ENCODE data around the gene PTPRG.

PTPRG gene

GRCh38 chr3:62220616-62221015 lies 659.2 kb downstream of the PTPRG start:
- DNase-seq, result no peak

- no peak for DNase-seq
Observed at GRCh38 chr3:62225051-62225450, 663.7 kb downstream of the PTPRG start.

- DNase-seq, result no peak
Observed at GRCh38 chr3:62226601-62227339, 665.4 kb downstream of the PTPRG start.

- DNase-seq, result no peak
Observed at GRCh38 chr3:62228467-62228866, 667.1 kb downstream of the PTPRG start.

DNA sequence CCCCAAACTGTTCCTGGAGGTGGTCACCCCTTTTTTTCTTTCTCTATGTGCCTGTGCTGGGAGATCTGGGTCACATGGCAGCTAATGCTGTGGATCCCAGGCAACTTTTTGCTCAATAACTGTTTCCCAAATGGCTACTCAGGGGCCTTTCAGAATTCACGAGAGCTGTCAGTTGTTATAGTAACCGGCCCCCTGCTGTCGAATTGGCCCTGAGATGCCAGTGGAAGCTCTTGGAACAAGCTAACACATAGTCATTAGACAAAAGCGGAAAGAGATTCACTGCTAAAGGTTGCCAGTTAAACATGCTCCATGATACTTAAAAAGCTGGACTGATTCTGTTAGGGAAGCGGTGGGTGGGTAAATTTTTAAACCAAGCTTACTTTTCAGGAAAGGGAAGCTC lies 667.8 kb downstream of the PTPRG start:
- no peak for DNase-seq

- DNase-seq, result no peak
Observed at GRCh38 chr3:62229908-62230307, 668.5 kb downstream of the PTPRG start.

DNA sequence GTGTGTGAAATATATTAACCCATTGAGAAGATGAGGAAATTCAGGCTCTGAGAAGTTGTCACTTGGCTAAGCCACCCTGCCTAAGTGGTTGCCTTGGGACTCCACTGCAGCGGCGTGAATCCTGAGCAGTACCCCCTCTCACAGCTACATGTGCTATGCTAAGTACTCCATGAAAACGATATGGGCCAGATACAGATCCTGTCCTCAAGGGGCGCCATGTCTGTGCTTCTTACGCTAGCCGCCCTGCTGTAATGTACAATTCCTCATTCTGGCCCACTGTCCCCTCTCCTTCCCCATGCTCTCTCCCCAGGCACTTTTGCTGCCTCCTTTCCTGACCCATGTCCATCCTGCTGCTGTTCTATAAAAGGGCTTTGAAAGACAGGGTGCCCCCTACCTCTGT lies 671.7 kb downstream of the PTPRG start:
- no peak for DNase-seq

- DNase-seq, result no peak
Observed at GRCh38 chr3:62236016-62236415, 674.6 kb downstream of the PTPRG start.

- no peak for DNase-seq
Observed at GRCh38 chr3:62237286-62237948, 676.0 kb downstream of the PTPRG start.

DNA sequence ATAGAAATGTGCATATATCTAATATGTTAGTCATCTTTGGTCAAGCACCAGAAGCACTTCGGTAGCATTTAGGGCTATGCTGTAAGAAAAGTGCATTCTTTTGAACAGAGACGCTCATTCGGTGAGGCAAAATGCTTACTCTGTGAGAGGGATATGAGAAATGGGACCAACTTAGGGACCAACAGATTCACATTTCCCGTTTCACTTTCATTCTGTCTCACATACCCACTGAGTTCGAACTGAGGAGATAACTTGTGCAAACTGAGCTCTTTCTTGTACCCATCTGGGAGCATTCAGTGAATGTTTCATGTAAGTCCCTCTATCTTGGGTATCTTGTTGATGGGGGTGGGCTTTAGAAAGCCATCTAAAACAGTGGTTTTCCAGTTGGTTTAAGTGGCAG lies 676.6 kb downstream of the PTPRG start:
- no peak for DNase-seq

DNA sequence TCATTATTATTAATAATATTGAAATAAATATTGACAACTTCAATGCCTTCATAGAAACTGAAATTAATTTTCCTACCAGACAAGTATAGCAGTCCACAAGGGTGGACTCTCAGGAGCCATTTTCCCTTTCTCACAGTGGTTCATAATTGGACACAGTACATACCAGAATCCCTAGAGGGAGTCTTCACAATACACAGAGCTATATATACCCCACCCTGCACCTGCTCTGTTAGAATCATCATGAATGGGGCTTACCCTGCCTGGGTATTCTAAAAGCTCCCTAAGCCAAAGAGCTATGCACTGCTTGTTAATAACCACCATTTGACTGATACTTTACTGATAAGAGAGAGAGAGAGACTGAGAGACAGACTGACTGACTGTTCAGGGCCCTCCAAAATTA lies 677.1 kb downstream of the PTPRG start:
- no peak for DNase-seq

GRCh38 chr3:62241279-62241678 lies 679.9 kb downstream of the PTPRG start:
- no peak for DNase-seq

- DNase-seq, result no peak
Observed at GRCh38 chr3:62242831-62243509, 681.6 kb downstream of the PTPRG start.

DNA sequence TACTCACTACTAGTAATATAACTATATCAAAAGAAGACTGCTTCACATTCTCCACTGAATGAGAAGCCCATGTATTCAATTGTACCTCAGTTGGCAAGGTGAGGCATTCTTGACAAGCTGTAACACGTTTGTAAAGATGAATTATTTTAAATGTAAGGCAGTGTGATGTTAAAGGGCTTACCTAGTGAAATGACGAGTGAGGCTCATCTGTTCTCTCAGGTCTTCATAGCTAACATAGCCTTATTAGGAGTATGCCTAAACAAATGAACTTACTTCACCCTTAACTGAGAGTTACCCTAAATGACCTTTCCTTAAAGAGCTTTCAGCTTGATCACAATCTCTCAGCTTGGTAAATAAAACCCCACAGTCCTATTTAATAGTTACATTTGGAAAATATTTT lies 684.7 kb downstream of the PTPRG start:
- no peak for DNase-seq

GRCh38 chr3:62246985-62247384 lies 685.6 kb downstream of the PTPRG start:
- no peak for DNase-seq

DNA sequence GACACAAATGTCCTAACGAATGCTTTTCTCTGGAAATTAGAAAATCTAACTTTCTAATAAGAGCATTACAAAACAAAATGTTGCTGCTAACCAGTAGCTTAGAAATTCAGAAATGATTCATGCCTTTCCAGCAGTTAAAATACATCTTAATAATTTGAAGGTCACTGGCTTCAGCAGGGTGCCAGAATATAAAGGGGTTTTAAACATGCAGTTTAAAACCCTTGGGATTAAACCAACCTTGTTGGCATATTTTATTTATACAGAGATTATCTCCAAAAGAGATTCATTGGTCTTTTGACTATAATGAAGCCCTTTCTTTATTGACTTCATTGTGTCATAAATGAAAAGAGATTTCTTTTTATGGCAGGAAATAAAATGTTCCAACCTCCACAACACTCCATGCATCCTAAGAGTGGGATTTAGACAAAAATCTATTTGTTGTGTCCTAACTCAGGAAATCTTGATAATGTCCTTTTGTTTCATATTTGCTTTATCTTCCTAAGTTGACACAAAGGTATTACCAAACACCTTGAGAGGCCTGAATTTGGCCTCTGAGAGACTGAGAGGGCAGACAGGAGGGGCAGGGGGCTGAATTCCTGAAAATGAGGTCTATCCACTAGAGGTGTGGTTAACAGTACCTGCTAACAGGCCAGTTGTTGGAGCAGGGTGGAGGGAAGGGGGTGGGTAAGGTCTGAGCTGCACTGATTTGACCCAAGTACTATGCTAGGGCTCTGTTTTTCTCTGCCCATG lies 687.5 kb downstream of the PTPRG start:
- DNase-seq, result no peak

DNA sequence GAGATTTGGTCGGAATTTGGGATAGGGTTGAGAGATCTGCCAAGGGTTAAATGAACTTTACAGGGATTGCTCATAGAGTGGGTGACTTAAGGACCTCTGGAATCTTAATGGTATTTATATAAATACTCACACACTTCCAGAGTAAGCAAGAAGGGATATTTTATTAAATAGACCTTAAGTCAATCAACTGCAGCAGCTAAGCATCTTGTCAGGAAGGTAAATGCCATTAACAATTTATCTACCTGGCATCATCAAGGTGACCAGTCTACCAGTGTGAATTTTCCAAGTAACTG lies 688.1 kb downstream of the PTPRG start:
- no peak for DNase-seq

DNA sequence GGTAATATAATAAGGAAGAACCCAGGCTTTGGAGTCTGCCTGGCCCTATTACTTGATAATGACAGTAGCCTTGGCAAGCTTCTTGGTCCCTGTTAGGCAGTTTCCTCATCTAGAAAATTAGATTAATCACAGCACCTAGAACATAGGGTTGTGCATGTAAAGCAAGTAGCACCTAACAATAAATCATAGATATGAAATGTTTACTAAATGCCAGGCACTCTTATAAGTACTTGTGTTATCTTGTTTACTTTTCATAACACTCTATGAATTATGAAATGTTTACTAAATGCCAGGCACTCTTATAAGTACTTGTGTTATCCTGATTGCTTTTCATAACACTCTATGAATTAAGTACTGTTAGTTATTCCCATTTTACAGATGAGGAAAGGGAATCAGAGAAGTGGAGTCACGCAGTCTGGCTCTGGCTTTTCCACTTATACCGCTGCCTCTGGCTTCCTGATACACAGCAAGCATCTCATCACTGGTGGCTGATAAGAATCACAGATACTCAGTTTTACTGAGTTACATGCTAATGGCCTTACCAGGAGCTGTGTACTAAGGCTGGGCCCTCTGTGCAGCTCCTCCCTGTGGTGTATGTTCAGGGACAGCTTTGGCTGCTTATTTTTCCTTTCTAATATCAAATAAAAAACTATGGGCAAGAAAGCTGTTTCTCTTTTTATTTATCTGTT lies 688.6 kb downstream of the PTPRG start:
- no peak for DNase-seq

DNA sequence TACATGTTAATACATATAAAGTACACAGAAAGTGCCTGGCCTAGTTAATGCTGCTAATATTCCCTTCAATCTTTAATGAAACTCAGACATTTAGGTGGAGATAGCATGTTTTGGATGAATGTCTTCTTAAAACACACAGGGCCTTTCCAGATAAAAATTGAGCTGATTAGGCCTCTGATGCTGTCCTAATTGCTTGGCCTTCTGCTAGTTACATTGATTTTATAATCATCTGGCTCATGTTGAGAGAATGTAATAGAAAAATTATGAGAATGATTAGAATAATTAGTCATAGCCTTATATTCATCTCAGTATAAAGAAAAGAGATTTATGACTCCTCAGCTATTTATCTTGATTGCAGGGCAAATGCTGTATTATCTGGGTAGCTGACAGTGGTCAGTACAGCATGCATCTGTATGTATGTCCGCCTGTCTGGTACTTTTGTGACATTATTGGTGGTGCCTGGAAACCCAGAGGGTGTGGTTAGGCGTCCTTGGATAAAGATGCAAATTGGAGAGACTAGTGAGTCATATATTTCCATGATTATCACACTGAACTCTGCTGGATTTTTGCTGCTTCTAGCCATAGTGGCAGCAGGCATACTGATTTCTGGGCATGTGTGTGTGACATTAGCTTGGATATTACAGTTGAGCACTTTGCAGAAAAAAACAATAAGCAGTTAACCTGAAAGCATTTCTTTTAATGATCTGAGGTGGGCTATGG lies 691.2 kb downstream of the PTPRG start:
- no peak for DNase-seq

DNA sequence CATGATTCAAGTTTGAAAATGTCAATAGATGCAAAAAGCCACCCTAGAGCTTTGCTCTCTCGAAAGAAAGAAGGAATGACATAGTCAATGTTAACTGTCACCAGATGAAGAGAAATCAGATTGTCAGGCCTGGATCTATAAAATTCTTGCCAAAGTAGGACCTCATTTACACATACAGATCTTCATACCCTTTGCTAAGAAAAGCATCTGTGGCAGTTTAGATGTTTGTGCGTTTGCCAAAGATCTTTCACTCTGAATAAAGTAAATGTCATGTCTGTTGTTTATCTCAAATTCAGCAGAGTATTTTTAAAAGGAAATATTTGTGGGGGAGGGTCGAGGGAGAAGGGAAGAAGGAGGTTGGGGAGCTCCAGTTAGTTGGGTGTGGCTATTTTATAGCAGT lies 692.6 kb downstream of the PTPRG start:
- DNase-seq, result no peak

GRCh38 chr3:62255758-62256157 lies 694.4 kb downstream of the PTPRG start:
- no peak for DNase-seq

DNA sequence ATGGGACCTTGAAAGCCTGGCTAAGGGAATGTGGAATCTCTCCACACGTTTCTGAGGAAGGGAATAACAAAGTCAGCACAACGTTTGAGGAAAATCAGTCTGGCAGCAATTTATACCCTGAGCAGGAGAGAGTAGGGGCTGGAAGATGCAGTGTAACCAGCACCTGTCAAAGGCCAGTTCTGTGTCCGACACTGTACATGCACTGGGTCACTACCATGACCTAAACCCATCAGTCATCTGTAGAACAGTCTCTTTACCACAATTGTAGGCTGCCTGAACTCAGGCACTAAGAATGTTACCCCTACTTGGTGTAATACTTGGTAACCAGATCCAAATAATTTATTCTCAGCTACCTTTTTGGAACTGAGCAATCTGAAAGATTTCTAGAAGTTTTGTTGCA lies 698.6 kb downstream of the PTPRG start:
- DNase-seq, result no peak
